HG03439 (cell line): Measurements from ENCODE around the gene GMCL2.
"Not testable (repeated sequence)": the region's sequence is repeated elsewhere in the genome, so short reads cannot be mapped to it uniquely, and the experiment has no call there.

Experiments
- ATAC-seq: cut with Tn5 transposase; IDR thresholded peaks from one replicate; pipeline ENCODE4 v1.9.1; 2021; ENCODE audit warnings: mild to moderate bottlenecking, moderate library complexity; ENCODE audit not compliant: unreplicated experiment

The GMCL2 gene

GRCh38 chr5:178187014-178187413 lies at the start of gene GMCL2:
Gene GMCL2 (minus strand): TSS chr5:178187371. CDS start chr5:178187299, 72 bp downstream.
- ATAC-seq = no peak

- no peak for ATAC-seq
Observed at GRCh38 chr5:178236679-178237078, 49.5 kb upstream of the GMCL2 start.

- no peak for ATAC-seq
Observed at GRCh38 chr5:178236126-178236525, 49.0 kb upstream of the GMCL2 start.

- ATAC-seq = no peak
Observed at GRCh38 chr5:178235588-178235974, 48.4 kb upstream of the GMCL2 start.

GRCh38 chr5:178234750-178235587 lies 47.8 kb upstream of the GMCL2 start:
- no peak for ATAC-seq

- ATAC-seq = no peak
Observed at GRCh38 chr5:178234121-178234749, 47.1 kb upstream of the GMCL2 start.

GRCh38 chr5:178232920-178233429 lies 45.8 kb upstream of the GMCL2 start:
- ATAC-seq = peak; percentile 26

GRCh38 chr5:178232124-178232919 lies 45.2 kb upstream of the GMCL2 start, which contains the start of gene PHYKPL:
Gene PHYKPL (minus strand): TSS chr5:178232802. CDS start chr5:178232550, 252 bp downstream.
- peak; percentile 63 for ATAC-seq

GRCh38 chr5:178231539-178232123 lies 44.5 kb upstream of the GMCL2 start:
- peak; percentile 2 for ATAC-seq

- no peak for ATAC-seq
Observed at GRCh38 chr5:178230879-178231538, 43.8 kb upstream of the GMCL2 start.

- ATAC-seq = no peak
Observed at GRCh38 chr5:178229861-178230260, 42.7 kb upstream of the GMCL2 start.

GRCh38 chr5:178229111-178229510 lies 41.9 kb upstream of the GMCL2 start:
- ATAC-seq = not testable (repeated sequence)

- ATAC-seq = no peak
Observed at GRCh38 chr5:178228609-178229008, 41.4 kb upstream of the GMCL2 start.

GRCh38 chr5:178227929-178228328 lies 40.8 kb upstream of the GMCL2 start:
- ATAC-seq = no peak

- ATAC-seq = no peak
Observed at GRCh38 chr5:178227138-178227659, 40.0 kb upstream of the GMCL2 start.

GRCh38 chr5:178225174-178225573 lies 38.0 kb upstream of the GMCL2 start:
- ATAC-seq = no peak

- no peak for ATAC-seq
Observed at GRCh38 chr5:178224403-178224802, 37.2 kb upstream of the GMCL2 start.

- no peak for ATAC-seq
Observed at GRCh38 chr5:178223828-178224335, 36.7 kb upstream of the GMCL2 start.

GRCh38 chr5:178223196-178223773 lies 36.1 kb upstream of the GMCL2 start:
- ATAC-seq = no peak
